MM.1S (cell line): ENCODE measurements around the gene GATAD2B.
A peak's percentile ranks its signal among the peaks of the same experiment; 100 is the strongest.

Source experiments
- DNase-seq: peaks from one replicate; pipeline ENCODE4 v3.0.0-alpha.2; 2015
- H2AFZ ChIP-seq: fragments of 300-600 bp; sonication (generic); 2 replicates; pipeline ENCODE4 v1.6.0; 2016; ENCODE audit warnings: antibody characterized with exemption, low read length
- H3F3A ChIP-seq: fragments of 300-600 bp; sonication (generic); 2 replicates; pipeline ENCODE4 v1.6.1; 2016; ENCODE audit warnings: mild to moderate bottlenecking, antibody characterized with exemption, low read length, moderate library complexity, mixed read lengths; ENCODE audit not compliant: insufficient read depth
- H3K27ac ChIP-seq: fragments of 300-600 bp; sonication (generic); 2 replicates; pipeline ENCODE4 v1.5.1; 2016; ENCODE audit warnings: mild to moderate bottlenecking, low read length
- H3K27me3 ChIP-seq: fragments of 300-600 bp; sonication (generic); replicated peaks from 2 replicates; pipeline ENCODE4 v1.6.0; 2016; ENCODE audit warnings: low read length; ENCODE audit not compliant: insufficient read depth
- H3K36me3 ChIP-seq: fragments of 300-600 bp; sonication (generic); replicated peaks from 2 replicates; pipeline ENCODE4 v1.6.1; 2016; ENCODE audit warnings: mild to moderate bottlenecking, low read length, mixed read lengths; ENCODE audit not compliant: insufficient read depth
- H3K4me1 ChIP-seq: fragments of 300-600 bp; sonication (generic); 2 replicates; pipeline ENCODE4 v1.6.1; 2016; ENCODE audit warnings: low read length, mixed read lengths
- H3K4me2 ChIP-seq: fragments of 300-600 bp; sonication (generic); 2 replicates; pipeline ENCODE4 v1.6.0; 2016; ENCODE audit warnings: low read depth, low read length
- H3K4me3 ChIP-seq: fragments of 300-600 bp; sonication (generic); 2 replicates; pipeline ENCODE4 v1.5.1; 2016; ENCODE audit warnings: low read length, mixed read lengths
- H3K79me2 ChIP-seq: fragments of 300-600 bp; sonication (generic); 2 replicates; pipeline ENCODE4 v1.6.1; 2016; ENCODE audit warnings: mixed run types, low read length, mixed read lengths
- H3K9ac ChIP-seq: fragments of 300-600 bp; sonication (generic); 2 replicates; pipeline ENCODE4 v1.6.1; 2016; ENCODE audit warnings: low read length, mixed read lengths
- H3K9me2 ChIP-seq: fragments of 300-600 bp; sonication (generic); replicated peaks from 2 replicates; pipeline ENCODE4 v1.6.1; 2016; ENCODE audit warnings: mild to moderate bottlenecking, low read length, mixed read lengths; ENCODE audit not compliant: insufficient read depth
- H3K9me3 ChIP-seq: fragments of 300-600 bp; sonication (generic); replicated peaks from 2 replicates; pipeline ENCODE4 v1.6.1; 2016; ENCODE audit warnings: mild to moderate bottlenecking, low read length, mixed read lengths; ENCODE audit not compliant: insufficient read depth
- H4K20me1 ChIP-seq: fragments of 300-600 bp; sonication (generic); 2 replicates; pipeline ENCODE4 v1.6.1; 2016; ENCODE audit warnings: mild to moderate bottlenecking, low read length, moderate library complexity, mixed read lengths; ENCODE audit not compliant: insufficient read depth
- CTCF ChIP-seq: fragments of 300-600 bp; sonication (generic); IDR thresholded peaks from 2 replicates; pipeline ENCODE4 v1.5.1; 2016; ENCODE audit warnings: antibody characterized with exemption, low read length, mixed read lengths
- EZH2 ChIP-seq: fragments of 300-600 bp; sonication (generic); optimal IDR thresholded peaks from 2 replicates; pipeline ENCODE3; 2017; ENCODE audit warnings: low read depth, mild to moderate bottlenecking, antibody characterized with exemption, low read length, mixed read lengths
- EZH2phosphoT487 ChIP-seq: fragments of 300-600 bp; sonication (generic); IDR thresholded peaks from 2 replicates; pipeline ENCODE4 v1.6.1; 2018; ENCODE audit warnings: antibody characterized with exemption, low read length

Gene GATAD2B

GRCh38 chr1:153928245-153928644, 5.5 kb upstream of the GATAD2B start:
- Histone ChIP-seq H3F3A (peaks cover 23% of the 10 kb centered on the region; the same call in 1 of the 2 replicates), H3K79me2 (peaks cover 9% of the 10 kb centered on the region), H2AFZ (no peak overlapping the region), H3K4me1 (0 out of 2 replicates have a peak, but pooled peaks cover 3% of the 10 kb centered on the region), H3K36me3 (no peaks in the 10 kb centered on the region), H3K4me3 (no peak overlapping the region), H3K27ac (no peak overlapping the region), H3K4me2 (no peak overlapping the region), H3K27me3 (no peaks in the 10 kb centered on the region), H3K9ac (no peak overlapping the region), H3K9me2 (no peaks in the 10 kb centered on the region), H3K9me3 (no peaks in the 10 kb centered on the region), H4K20me1 (no peaks in the 10 kb centered on the region)
- no peak for DNase-seq
- no peak for TF ChIP-seq CTCF
- no peak for TF ChIP-seq EZH2phosphoT487
- no peak for TF ChIP-seq EZH2

- Histone ChIP-seq H3F3A (peaks cover 31% of the 10 kb centered on the region), H2AFZ (no peak overlapping the region), H3K9ac (no peak overlapping the region), H3K4me1 (peaks cover 4% of the 10 kb centered on the region), H4K20me1 (no peaks in the 10 kb centered on the region; the same call in 1 of the 2 replicates), H3K27ac (no peak overlapping the region), H3K9me3 (no peaks in the 10 kb centered on the region), H3K4me2 (no peak overlapping the region), H3K36me3 (no peaks in the 10 kb centered on the region), H3K79me2 (peaks cover 18% of the 10 kb centered on the region), H3K4me3 (no peak overlapping the region), H3K9me2 (no peaks in the 10 kb centered on the region), H3K27me3 (no peaks in the 10 kb centered on the region)
- TF ChIP-seq EZH2phosphoT487 (no peak), CTCF (no peak)
- DNase-seq = no peak
These were observed 3.6 kb upstream of the GATAD2B start for GRCh38 chr1:153926405-153926804.

GRCh38 chr1:153922076-153922971, 448 bp downstream of the GATAD2B start:
- H3K79me2 ChIP-seq = peaks cover 59% of the 10 kb centered on the region
- H3K9me3 ChIP-seq = no peaks in the 10 kb centered on the region
- peak overlapping the region; percentile 55; the same call in 1 of the 2 replicates for H2AFZ ChIP-seq

More at GRCh38 chr1:153922076-153922971, 448 bp downstream of the GATAD2B start:
- Histone ChIP-seq H3K9me2 (no peaks in the 10 kb centered on the region), H3F3A (peaks cover 30% of the 10 kb centered on the region), H3K4me2 (peak overlapping the region; percentile 71), H3K27ac (peak overlapping the region; percentile 45; the same call in 1 of the 2 replicates), H3K4me1 (peaks cover 24% of the 10 kb centered on the region), H3K36me3 (no peaks in the 10 kb centered on the region), H3K9ac (peak overlapping the region; percentile 62), H4K20me1 (peaks cover 31% of the 10 kb centered on the region), H3K4me3 (peak overlapping the region; percentile 71), H3K27me3 (no peaks in the 10 kb centered on the region)
- TF ChIP-seq CTCF = peak; percentile 39
- no peak for TF ChIP-seq EZH2phosphoT487
- TF ChIP-seq EZH2 = no peak
- no peak for DNase-seq
